ENCODE measurements around the gene CCDC88B. TPM values are rescaled to one million over a fixed set of nuclear protein-coding genes. Genes with fewer than 3 reads are reported as not detected.
A peak's percentile ranks its signal among the peaks of the same experiment; 100 is the strongest.

Gene CCDC88B
- total and polyA plus RNA-seq, 9 of the 15 experiments (the other 6 are each of a cell fraction or from before 2014, with no cell fraction given): 0.13 to 18.1 (median 7.9) TPM

GRCh38 chr11:64355078-64355940, 15.3 kb downstream of the CCDC88B start (continued):
- TF ChIP-seq ZNF609 (CRISPR knock-in tag; IDR thresholded peaks at IDR 0.05; ENCODE audit: borderline replicate concordance) (no peak), BCL6 (CRISPR knock-in tag; IDR thresholded peaks at IDR 0.05) (no peak), HNRNPL (IDR thresholded peaks at IDR 0.05; ENCODE audit: low read depth, low read length) (no peak), TRIM24 (IDR thresholded peaks at IDR 0.05) (peak in 1 of 2 experiments; percentile 46; a peak in 1 of 4 replicates), ARNT (IDR thresholded peaks at IDR 0.05) (peak in 1 of 2 experiments; percentile 25; a peak in 1 of 4 replicates), ZFP36 (IDR thresholded peaks at IDR 0.05; ENCODE audit: low read depth, low read length, partially characterized antibody) (no peak), TGIF2 (CRISPR knock-in tag; IDR thresholded peaks at IDR 0.05) (no peak), E2F5 (CRISPR knock-in tag; IDR thresholded peaks at IDR 0.05) (no peak), ZNF518B (CRISPR knock-in tag; IDR thresholded peaks at IDR 0.05) (no peak), PTRF (tag; IDR thresholded peaks at IDR 0.05) (no peak), MEF2A (IDR thresholded peaks at IDR 0.05; ENCODE audit: control insufficient read depth, low read depth, low read length) (no peak), HDAC8 (tag; IDR thresholded peaks at IDR 0.05) (no peak), CBX8 (IDR thresholded peaks at IDR 0.05; ENCODE audit: borderline replicate concordance, extremely low read depth, low read depth, low read length, poor library complexity, severe bottlenecking) (no peak), HIVEP1 (CRISPR knock-in tag; IDR thresholded peaks at IDR 0.05) (peak; percentile 92), ZBTB5 (IDR thresholded peaks at IDR 0.05) (no peak)
